ENCODE results near the gene USP35. TPM values are rescaled to one million over a fixed set of nuclear protein-coding genes. Genes with fewer than 3 reads are reported as not detected.

The USP35 gene
- total and polyA plus RNA-seq, 4 donors: 3.0 to 28.0 (median 22.7) TPM

- Histone ChIP-seq H3K36me3 (ENCODE audit: control insufficient read depth in 1 of 2, insufficient read depth in 2 of 2, low read length in 1 of 2) (no peaks in the 10 kb centered on the region), H3K27me3 (ENCODE audit: control insufficient read depth in 1 of 2, insufficient read depth in 2 of 2, low read length in 1 of 2) (no peaks in the 10 kb centered on the region), H3K27ac (ENCODE audit: low read depth in 1 of 2, low read length in 2 of 2) (peak overlapping the region in 1 of 2 donors; percentile 4), H3K4me1 (ENCODE audit: control insufficient read depth in 1 of 2, insufficient read depth in 2 of 2, low read length in 2 of 2) (peaks cover 0 to 7% of the 10 kb centered on the region in 2 donors), H3K4me3 (ENCODE audit: low read length in 2 of 2) (no peak overlapping the region), H3K9me3 (ENCODE audit: control insufficient read depth, low read length) (no peaks in the 10 kb centered on the region)
- 88 to 89% methylated on average over 7 of the region's 7 CpGs for WGBS, 2 donors
- ATAC-seq (ENCODE audit: low FRiP score): no peak
- peak in 1 of 2 donors; percentile 37 for DNase-seq
- intact Hi-C loops (cut with DNase I): no loop called here
Measured at GRCh38 chr11:78179459-78180071, 9.2 kb upstream of the USP35 start.

- H3K4me3 ChIP-seq (ENCODE audit: low read length in 2 of 2): no peak overlapping the region
- H3K9me3 ChIP-seq (ENCODE audit: control insufficient read depth, low read length): no peaks in the 10 kb centered on the region
- ATAC-seq (ENCODE audit: low FRiP score) (no peak), DNase-seq (no peak)
- 95% methylated on average over 4 of the region's 4 CpGs for WGBS, 2 donors
- H3K27ac ChIP-seq (ENCODE audit: low read depth in 1 of 2, low read length in 2 of 2): no peak overlapping the region
- intact Hi-C loops (cut with DNase I): no loop called here
- H3K36me3 ChIP-seq (ENCODE audit: control insufficient read depth in 1 of 2, insufficient read depth in 2 of 2, low read length in 1 of 2): no peaks in the 10 kb centered on the region
- peaks cover 0 to 7% of the 10 kb centered on the region in 2 donors for H3K4me1 ChIP-seq (ENCODE audit: control insufficient read depth in 1 of 2, insufficient read depth in 2 of 2, low read length in 2 of 2)
- H3K27me3 ChIP-seq (ENCODE audit: control insufficient read depth in 1 of 2, insufficient read depth in 2 of 2, low read length in 1 of 2): no peaks in the 10 kb centered on the region
Measured at GRCh38 chr11:78180751-78181150, 8.0 kb upstream of the USP35 start.

DNA sequence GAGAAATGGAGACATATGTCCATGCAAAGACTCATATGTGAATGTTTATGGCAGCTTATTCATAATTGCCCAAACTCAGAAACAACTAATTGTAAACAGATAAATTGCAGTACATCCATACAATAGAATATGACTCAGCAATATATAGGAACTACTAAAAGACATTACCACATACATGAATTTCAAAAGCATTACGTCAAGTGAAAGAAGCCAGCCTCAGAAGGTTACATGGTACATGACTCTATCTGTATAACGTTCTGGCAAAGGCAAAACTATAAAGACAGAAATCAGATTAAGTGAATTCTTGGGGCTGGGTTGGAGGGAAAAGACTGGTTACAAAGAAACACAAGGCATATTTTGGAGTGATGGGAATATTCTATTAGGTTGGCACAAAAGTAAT lies 7.5 kb upstream of the USP35 start:
- DNase-seq (no peak), ATAC-seq (ENCODE audit: low FRiP score) (no peak)
- H3K36me3 ChIP-seq (ENCODE audit: control insufficient read depth in 1 of 2, insufficient read depth in 2 of 2, low read length in 1 of 2): no peaks in the 10 kb centered on the region
- no peaks in the 10 kb centered on the region for H3K27me3 ChIP-seq (ENCODE audit: control insufficient read depth in 1 of 2, insufficient read depth in 2 of 2, low read length in 1 of 2)
- no peak overlapping the region for H3K4me3 ChIP-seq (ENCODE audit: low read length in 2 of 2)
- no peak overlapping the region for H3K27ac ChIP-seq (ENCODE audit: low read depth in 1 of 2, low read length in 2 of 2)
- 66 to 67% methylated on average over 2 of the region's 2 CpGs for WGBS, 2 donors
- H3K9me3 ChIP-seq (ENCODE audit: control insufficient read depth, low read length): no peaks in the 10 kb centered on the region
- intact Hi-C loops (cut with DNase I): no loop called here
- peaks cover 0 to 7% of the 10 kb centered on the region in 2 donors for H3K4me1 ChIP-seq (ENCODE audit: control insufficient read depth in 1 of 2, insufficient read depth in 2 of 2, low read length in 2 of 2)

DNA sequence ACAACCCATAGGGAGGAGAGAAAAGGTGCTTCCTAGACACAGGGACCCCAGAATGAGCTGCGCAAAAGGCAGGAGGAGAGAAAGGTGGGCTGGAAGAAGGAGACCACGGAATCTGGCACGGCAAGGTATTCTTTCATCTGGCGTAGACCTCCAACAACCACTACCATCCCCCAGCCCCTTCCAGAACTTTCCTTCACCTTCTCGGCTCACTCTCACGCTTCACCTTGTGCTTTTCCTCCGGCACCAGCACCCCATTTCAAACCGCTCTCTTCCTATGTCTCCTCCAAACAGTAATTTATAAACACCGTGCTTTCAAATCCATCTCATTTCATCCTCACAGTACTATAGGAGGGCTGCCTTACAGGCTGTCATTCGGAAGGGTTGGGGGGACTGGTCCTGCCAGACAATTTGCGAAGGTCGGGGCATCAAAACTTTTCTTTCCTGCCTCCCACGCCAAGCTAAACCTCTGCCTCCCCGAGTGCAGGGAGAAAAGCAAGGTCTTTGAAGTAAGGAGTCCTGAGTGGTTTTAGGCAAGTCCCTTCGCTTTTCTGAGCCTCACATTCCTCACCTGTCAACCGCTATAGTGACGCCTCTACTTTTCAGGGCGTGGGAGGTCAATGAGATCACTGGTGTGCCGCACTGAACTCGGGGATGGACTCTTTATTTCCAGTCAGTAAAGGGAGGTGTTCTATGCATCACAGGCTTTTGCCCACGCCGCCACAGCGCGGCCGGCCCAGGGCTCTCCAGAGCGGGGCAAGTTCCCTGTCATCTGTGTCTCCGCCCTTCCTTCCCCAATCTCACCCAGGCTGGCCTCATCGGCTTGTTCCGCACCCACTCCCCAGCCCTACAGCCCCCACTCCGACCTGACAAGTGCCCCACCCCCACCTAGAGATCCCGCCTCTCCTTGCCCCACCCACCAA lies 1.1 kb upstream of the USP35 start:
- Histone ChIP-seq H3K4me3 (ENCODE audit: low read length in 2 of 2) (peak overlapping the region; percentile 56 to 73), H3K27ac (ENCODE audit: low read depth in 1 of 2, low read length in 2 of 2) (peak overlapping the region in 1 of 2 donors; percentile 58), H3K9me3 (ENCODE audit: control insufficient read depth, low read length) (no peaks in the 10 kb centered on the region), H3K27me3 (ENCODE audit: control insufficient read depth in 1 of 2, insufficient read depth in 2 of 2, low read length in 1 of 2) (no peaks in the 10 kb centered on the region), H3K4me1 (ENCODE audit: control insufficient read depth in 1 of 2, insufficient read depth in 2 of 2, low read length in 2 of 2) (no peaks in the 10 kb centered on the region), H3K36me3 (ENCODE audit: control insufficient read depth in 1 of 2, insufficient read depth in 2 of 2, low read length in 1 of 2) (no peaks in the 10 kb centered on the region)
- DNase-seq: peak in 1 of 2 donors; percentile 34
- intact Hi-C loops (cut with DNase I): loop anchor here (1.0 to 5.0 kb wide), 4 partner anchors 15 to 49 kb away; partner anchors contain the start of gene ALG8 (in 1 of the 2)
- peak; percentile 67 for ATAC-seq (ENCODE audit: low FRiP score)
- 4 to 6% methylated on average over 31 of the region's 31 CpGs for WGBS, 2 donors

- Histone ChIP-seq H3K36me3 (ENCODE audit: control insufficient read depth in 1 of 2, insufficient read depth in 2 of 2, low read length in 1 of 2) (no peaks in the 10 kb centered on the region), H3K4me3 (ENCODE audit: low read length in 2 of 2) (peak overlapping the region; percentile 69 to 77), H3K4me1 (ENCODE audit: control insufficient read depth in 1 of 2, insufficient read depth in 2 of 2, low read length in 2 of 2) (peaks cover 0 to 5% of the 10 kb centered on the region in 2 donors), H3K27ac (ENCODE audit: low read depth in 1 of 2, low read length in 2 of 2) (peak overlapping the region in 1 of 2 donors; percentile 49), H3K9me3 (ENCODE audit: control insufficient read depth, low read length) (no peaks in the 10 kb centered on the region), H3K27me3 (ENCODE audit: control insufficient read depth in 1 of 2, insufficient read depth in 2 of 2, low read length in 1 of 2) (no peaks in the 10 kb centered on the region)
- intact Hi-C loops (cut with DNase I): loop anchor here in 1 of 2 donors (2.0 to 5.0 kb wide), 2 partner anchors 37 to 50 kb away; partner anchors contain the start of gene ALG8
- ATAC-seq (ENCODE audit: low FRiP score) (no peak), DNase-seq (peak; percentile 50 to 75)
- 5 to 9% methylated on average over 18 of the region's 18 CpGs for WGBS, 2 donors
Measured at GRCh38 chr11:78189174-78189724, 530 bp downstream of the USP35 start.

- Histone ChIP-seq H3K9me3 (ENCODE audit: control insufficient read depth, low read length) (no peaks in the 10 kb centered on the region), H3K4me1 (ENCODE audit: control insufficient read depth in 1 of 2, insufficient read depth in 2 of 2, low read length in 2 of 2) (peaks cover 0 to 5% of the 10 kb centered on the region in 2 donors), H3K4me3 (ENCODE audit: low read length in 2 of 2) (peak overlapping the region in 1 of 2 donors; percentile 77), H3K27me3 (ENCODE audit: control insufficient read depth in 1 of 2, insufficient read depth in 2 of 2, low read length in 1 of 2) (no peaks in the 10 kb centered on the region), H3K36me3 (ENCODE audit: control insufficient read depth in 1 of 2, insufficient read depth in 2 of 2, low read length in 1 of 2) (no peaks in the 10 kb centered on the region), H3K27ac (ENCODE audit: low read depth in 1 of 2, low read length in 2 of 2) (no peak overlapping the region)
- intact Hi-C loops (cut with DNase I): loop anchor here (2.0 to 5.0 kb wide), 4 partner anchors 38 to 227 kb away; partner anchors contain the start of genes ALG8 (in 1 of the 2) and GAB2 (in 1 of the 2)
- 16 to 17% methylated on average over 3 of the region's 3 CpGs for WGBS, 2 donors
- ATAC-seq (ENCODE audit: low FRiP score): no peak
- peak; percentile 52 to 70 for DNase-seq
Measured at GRCh38 chr11:78189851-78190250, 1.1 kb downstream of the USP35 start.

DNA sequence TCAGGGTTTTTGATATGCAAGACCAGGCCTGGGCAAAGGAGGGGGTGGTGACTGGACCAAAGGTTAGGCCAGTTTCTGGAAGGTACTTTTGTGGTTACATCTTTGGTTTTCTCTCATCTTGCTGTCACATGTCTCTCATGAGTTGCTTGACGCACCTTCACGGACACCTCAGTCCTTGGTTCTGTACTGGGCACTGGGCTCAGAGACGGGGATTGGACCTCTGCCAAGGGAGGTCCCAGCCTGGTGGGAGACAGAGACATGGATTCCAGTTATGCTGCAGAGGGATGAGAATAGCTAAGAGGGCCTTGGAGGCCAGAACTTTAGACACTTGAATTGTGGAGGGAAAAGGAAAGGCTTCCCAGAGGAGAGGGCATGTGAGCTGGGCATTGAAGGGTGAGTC lies 1.7 kb downstream of the USP35 start:
- no peak overlapping the region for H3K4me3 ChIP-seq (ENCODE audit: low read length in 2 of 2)
- 20 to 34% methylated on average over 3 of the region's 3 CpGs for WGBS, 2 donors
- DNase-seq: peak; percentile 42 to 44
- peak overlapping the region in 1 of 2 donors; percentile 7 for H3K27ac ChIP-seq (ENCODE audit: low read depth in 1 of 2, low read length in 2 of 2)
- intact Hi-C loops (cut with DNase I): loop anchor here (5.0 kb wide), 2 partner anchors 43 to 227 kb away; partner anchors contain the start of gene GAB2 (in 1 of the 2)
- no peak for ATAC-seq (ENCODE audit: low FRiP score)
- H3K9me3 ChIP-seq (ENCODE audit: control insufficient read depth, low read length): no peaks in the 10 kb centered on the region
- H3K27me3 ChIP-seq (ENCODE audit: control insufficient read depth in 1 of 2, insufficient read depth in 2 of 2, low read length in 1 of 2): no peaks in the 10 kb centered on the region
- no peaks in the 10 kb centered on the region for H3K36me3 ChIP-seq (ENCODE audit: control insufficient read depth in 1 of 2, insufficient read depth in 2 of 2, low read length in 1 of 2)
- peaks cover 0 to 5% of the 10 kb centered on the region in 2 donors for H3K4me1 ChIP-seq (ENCODE audit: control insufficient read depth in 1 of 2, insufficient read depth in 2 of 2, low read length in 2 of 2)

DNA sequence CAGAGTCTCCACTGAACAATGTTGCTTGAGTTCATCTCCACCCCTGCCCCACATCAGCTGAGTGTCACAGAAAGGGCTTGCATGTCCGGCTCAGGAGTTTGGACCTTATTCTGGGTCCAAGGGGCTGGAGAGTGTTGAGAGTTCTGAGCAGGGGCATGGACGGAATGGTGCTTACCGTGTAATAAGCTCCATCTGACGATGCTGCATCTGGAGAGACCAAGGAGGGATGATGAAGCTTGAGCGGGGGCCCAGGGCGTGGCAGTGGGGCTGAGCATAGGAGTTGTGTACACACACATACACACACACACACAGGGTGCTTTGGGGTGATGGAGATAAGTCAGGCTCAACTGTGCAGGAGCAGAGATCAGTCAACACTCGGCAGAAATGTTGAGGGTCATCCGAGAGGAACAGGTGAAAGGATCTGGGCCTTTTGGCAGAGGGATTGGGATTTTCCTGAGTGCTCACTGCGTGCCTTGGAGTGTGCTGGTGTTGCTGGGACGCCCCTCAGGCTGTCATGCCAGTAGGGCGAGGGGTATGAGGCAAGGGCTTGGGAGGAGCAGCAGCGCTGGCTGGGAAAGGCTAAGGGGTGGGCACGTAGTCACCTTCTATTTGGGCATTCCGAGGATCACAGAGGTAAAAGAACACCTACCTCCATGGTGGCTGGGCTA lies 2.3 kb downstream of the USP35 start:
- Histone ChIP-seq H3K4me3 (ENCODE audit: low read length in 2 of 2) (no peak overlapping the region), H3K4me1 (ENCODE audit: control insufficient read depth in 1 of 2, insufficient read depth in 2 of 2, low read length in 2 of 2) (peaks cover 0 to 5% of the 10 kb centered on the region in 2 donors), H3K27ac (ENCODE audit: low read depth in 1 of 2, low read length in 2 of 2) (no peak overlapping the region), H3K9me3 (ENCODE audit: control insufficient read depth, low read length) (no peaks in the 10 kb centered on the region), H3K36me3 (ENCODE audit: control insufficient read depth in 1 of 2, insufficient read depth in 2 of 2, low read length in 1 of 2) (no peaks in the 10 kb centered on the region), H3K27me3 (ENCODE audit: control insufficient read depth in 1 of 2, insufficient read depth in 2 of 2, low read length in 1 of 2) (no peaks in the 10 kb centered on the region)
- intact Hi-C loops (cut with DNase I): loop anchor here (5.0 kb wide), 2 partner anchors 44 to 226 kb away; partner anchors contain the start of gene GAB2 (in 1 of the 2)
- no peak for ATAC-seq (ENCODE audit: low FRiP score)
- WGBS, 2 donors: 73 to 74% methylated on average over 14 of the region's 14 CpGs
- DNase-seq: peak in 1 of 2 donors; percentile 75

Measured in aorta (tissue), 5 donors.